DND-41 (cell line): ENCODE measurements around the gene RGS13.

Source experiments
- ATAC-seq: fragments of 200-7000 bp; cut with Tn5 transposase; 3 replicates; pipeline ENCODE4 v1.9.1; 2021; ENCODE audit warnings: low read depth; ENCODE audit not compliant: insufficient read depth
- DNase-seq: peaks from one replicate; pipeline ENCODE4 v3.0.0-alpha.2; 2020
- H2AFZ ChIP-seq: 2 replicates; pipeline ENCODE4 v1.6.0; 2012; ENCODE audit warnings: low read depth, low read length
- H3K27ac ChIP-seq: 2 replicates; pipeline ENCODE4 v1.5.1; 2012; ENCODE audit warnings: low read length, inconsistent platforms
- H3K27me3 ChIP-seq: fragments of 200-600 bp; sonication (generic); 2 replicates; pipeline ENCODE4 v1.6.0; 2012; ENCODE audit warnings: low read length, mild to moderate bottlenecking, inconsistent platforms; ENCODE audit not compliant: insufficient read depth, poor library complexity
- H3K36me3 ChIP-seq: 2 replicates; pipeline ENCODE4 v1.5.1; 2012; ENCODE audit warnings: low read length, inconsistent platforms; ENCODE audit not compliant: insufficient read depth
- H3K4me1 ChIP-seq: 2 replicates; pipeline ENCODE4 v1.5.1; 2012; ENCODE audit warnings: mild to moderate bottlenecking, low read length; ENCODE audit not compliant: insufficient read depth
- H3K4me2 ChIP-seq: 2 replicates; pipeline ENCODE4 v1.6.0; 2012; ENCODE audit warnings: mild to moderate bottlenecking, moderate library complexity, low read length, inconsistent platforms; ENCODE audit not compliant: insufficient read depth
- H3K4me3 ChIP-seq, 2 experiments: fragments of 200-600 bp in 1 of 2; shearing (Covaris generic) in 1 of 2; 2 replicates each; pipeline ENCODE4 v1.5.1; 2012 to 2016; ENCODE audit warnings: inconsistent platforms in 2 of 2, low read length in 2 of 2, mild to moderate bottlenecking in 2 of 2, low read depth in 1 of 2, moderate library complexity in 1 of 2
- H3K79me2 ChIP-seq: 2 replicates; pipeline ENCODE4 v1.6.0; 2012; ENCODE audit warnings: low read length, inconsistent platforms; ENCODE audit not compliant: insufficient read depth
- H3K9ac ChIP-seq: 2 replicates; pipeline ENCODE4 v1.6.0; 2012; ENCODE audit warnings: low read depth, mild to moderate bottlenecking, inconsistent platforms, low read length, moderate library complexity
- H3K9me3 ChIP-seq: 2 replicates; pipeline ENCODE4 v1.5.1; 2012; ENCODE audit warnings: low read length, moderate library complexity, mild to moderate bottlenecking, inconsistent platforms; ENCODE audit not compliant: insufficient read depth, severe bottlenecking
- H4K20me1 ChIP-seq: 2 replicates; pipeline ENCODE4 v1.6.0; 2012; ENCODE audit warnings: low read length; ENCODE audit not compliant: insufficient read depth
- EZH2 ChIP-seq: IDR thresholded peaks from 3 replicates; pipeline ENCODE4 v1.6.1; 2012; ENCODE audit warnings: borderline replicate concordance, low read depth, mild to moderate bottlenecking, moderate library complexity, low read length, inconsistent platforms; ENCODE audit not compliant: severe bottlenecking
- TF ChIP-seq, protein P1 (sequence below): IDR thresholded peaks from 2 replicates; pipeline ENCODE4 v1.5.1; 2012; ENCODE audit warnings: borderline replicate concordance, low read length, moderate library complexity, mild to moderate bottlenecking; ENCODE audit not compliant: poor library complexity, severe bottlenecking; ENCODE audit errors: extremely low read depth

Gene RGS13

GRCh38 chr1:192630521-192631287 lies 5.2 kb upstream of the RGS13 start:
- no peak overlapping the region for H3K9ac ChIP-seq
- H3K4me1 ChIP-seq: peaks cover 9% of the 10 kb centered on the region
- no peak overlapping the region for H3K27ac ChIP-seq
- ATAC-seq (no peak), DNase-seq (no peak)
- H3K36me3 ChIP-seq: no peaks in the 10 kb centered on the region
- H3K27me3 ChIP-seq: no peaks in the 10 kb centered on the region
- TF ChIP-seq, protein P1, sequence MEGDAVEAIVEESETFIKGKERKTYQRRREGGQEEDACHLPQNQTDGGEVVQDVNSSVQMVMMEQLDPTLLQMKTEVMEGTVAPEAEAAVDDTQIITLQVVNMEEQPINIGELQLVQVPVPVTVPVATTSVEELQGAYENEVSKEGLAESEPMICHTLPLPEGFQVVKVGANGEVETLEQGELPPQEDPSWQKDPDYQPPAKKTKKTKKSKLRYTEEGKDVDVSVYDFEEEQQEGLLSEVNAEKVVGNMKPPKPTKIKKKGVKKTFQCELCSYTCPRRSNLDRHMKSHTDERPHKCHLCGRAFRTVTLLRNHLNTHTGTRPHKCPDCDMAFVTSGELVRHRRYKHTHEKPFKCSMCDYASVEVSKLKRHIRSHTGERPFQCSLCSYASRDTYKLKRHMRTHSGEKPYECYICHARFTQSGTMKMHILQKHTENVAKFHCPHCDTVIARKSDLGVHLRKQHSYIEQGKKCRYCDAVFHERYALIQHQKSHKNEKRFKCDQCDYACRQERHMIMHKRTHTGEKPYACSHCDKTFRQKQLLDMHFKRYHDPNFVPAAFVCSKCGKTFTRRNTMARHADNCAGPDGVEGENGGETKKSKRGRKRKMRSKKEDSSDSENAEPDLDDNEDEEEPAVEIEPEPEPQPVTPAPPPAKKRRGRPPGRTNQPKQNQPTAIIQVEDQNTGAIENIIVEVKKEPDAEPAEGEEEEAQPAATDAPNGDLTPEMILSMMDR: no peak
- TF ChIP-seq EZH2: no peak
- no peak overlapping the region for H3K4me3 ChIP-seq
- H4K20me1 ChIP-seq: no peaks in the 10 kb centered on the region
- H3K4me2 ChIP-seq: no peak overlapping the region
- H3K79me2 ChIP-seq: 0 out of 2 replicates have a peak, but pooled peaks cover 4% of the 10 kb centered on the region
- no peak overlapping the region for H2AFZ ChIP-seq
- no peaks in the 10 kb centered on the region for H3K9me3 ChIP-seq

- 0 out of 2 replicates have a peak, but pooled peaks cover 4% of the 10 kb centered on the region for H3K79me2 ChIP-seq
- no peaks in the 10 kb centered on the region for H4K20me1 ChIP-seq
- H3K27ac ChIP-seq: no peak overlapping the region
- H3K36me3 ChIP-seq: no peaks in the 10 kb centered on the region
- H3K9me3 ChIP-seq: no peaks in the 10 kb centered on the region
- no peak for TF ChIP-seq EZH2
- TF ChIP-seq, protein P1: no peak
- DNase-seq: no peak
- H3K9ac ChIP-seq: no peak overlapping the region
- no peak overlapping the region for H3K4me2 ChIP-seq
- no peak overlapping the region for H3K4me3 ChIP-seq
- no peak for ATAC-seq
- H3K4me1 ChIP-seq: peaks cover 3% of the 10 kb centered on the region
- no peak overlapping the region for H2AFZ ChIP-seq
- no peaks in the 10 kb centered on the region for H3K27me3 ChIP-seq
Measured at GRCh38 chr1:192631749-192632148, 4.2 kb upstream of the RGS13 start.

DNA sequence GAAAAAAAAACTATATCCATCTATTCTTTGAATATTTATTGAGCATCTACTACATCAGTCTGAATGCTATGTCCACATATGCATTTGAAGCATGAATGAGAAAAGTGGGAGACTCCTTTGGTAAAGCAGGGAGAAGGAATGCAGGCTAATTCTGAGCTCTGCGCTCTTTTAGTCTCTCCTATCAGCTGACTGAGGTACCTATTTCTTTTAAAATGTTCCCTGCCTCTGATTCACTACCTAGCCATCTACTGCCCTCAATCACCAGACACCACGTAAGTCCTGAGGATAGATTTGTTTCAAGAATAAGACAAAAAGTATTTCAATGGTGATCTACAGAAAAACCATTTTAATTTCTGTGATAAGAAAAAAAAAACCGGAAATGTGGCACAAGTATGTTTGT lies 3.8 kb upstream of the RGS13 start:
- ATAC-seq (no peak), DNase-seq (no peak)
- Histone ChIP-seq H3K9me3 (no peaks in the 10 kb centered on the region), H3K9ac (no peak overlapping the region), H4K20me1 (no peaks in the 10 kb centered on the region), H3K4me3 (no peak overlapping the region), H3K36me3 (no peaks in the 10 kb centered on the region), H3K4me1 (no peaks in the 10 kb centered on the region), H2AFZ (no peak overlapping the region), H3K27ac (no peak overlapping the region), H3K4me2 (no peak overlapping the region), H3K27me3 (no peaks in the 10 kb centered on the region), H3K79me2 (0 out of 2 replicates have a peak, but pooled peaks cover 4% of the 10 kb centered on the region)
- TF ChIP-seq EZH2: no peak
- TF ChIP-seq, protein P1: no peak
